Tibial nerve (tissue), 4 donors: Measurements from ENCODE around the gene TRIM3. TPM values are rescaled to one million over a fixed set of nuclear protein-coding genes. Genes with fewer than 3 reads are reported as not detected.

Source experiments
- DNase-seq, 2 donors: peaks; one replicate each; pipeline ENCODE4 v3.0.0-alpha.2; 2019; ENCODE audit warnings: low spot score in 2 of 2
- H3K27ac ChIP-seq, 4 donors: fragments of 200-600 bp; sonication (generic) in 3 of 4; one replicate each; pipeline ENCODE4 v1.5.1; 2017 to 2019; ENCODE audit warnings: mild to moderate bottlenecking in 1 of 4
- H3K27me3 ChIP-seq, 2 donors: fragments of 200-600 bp; sonication (generic) in 1 of 2; one replicate each; pipeline versions ENCODE4 v1.5.1 to v1.6.0; 2017 to 2019
- H3K36me3 ChIP-seq, 3 donors: fragments of 200-600 bp; sonication (generic); one replicate each; pipeline ENCODE4 v1.5.1; 2018 to 2019
- H3K4me1 ChIP-seq, 4 donors: fragments of 200-600 bp; sonication (generic) in 3 of 4; one replicate each; pipeline ENCODE4 v1.5.1; 2017 to 2019
- H3K4me3 ChIP-seq, 4 donors: fragments of 200-600 bp; sonication (generic) in 3 of 4; one replicate each; pipeline ENCODE4 v1.5.1; 2017 to 2019; ENCODE audit warnings: mild to moderate bottlenecking in 1 of 4, moderate library complexity in 1 of 4
- H3K9me3 ChIP-seq, 4 donors: fragments of 200-600 bp; sonication (generic) in 3 of 4; one replicate each; pipeline ENCODE4 v1.5.1; 2017 to 2019
- CTCF ChIP-seq, 5 experiments: fragments of 200-600 bp in 3 of 5; fragments of 450-650 bp in 2 of 5; sonication (generic) in 3 of 5; IDR thresholded peaks; one replicate each; pipeline ENCODE4 v1.5.1; 2016 to 2019; ENCODE audit warnings: antibody characterized with exemption in 5 of 5, mild to moderate bottlenecking in 3 of 5, moderate library complexity in 2 of 5
- EP300 ChIP-seq, 2 donors: sonication (generic); formaldehyde crosslinking; IDR thresholded peaks; one replicate each; pipeline ENCODE4 v1.6.1; 2017; ENCODE audit warnings: antibody characterized with exemption in 2 of 2, mild to moderate bottlenecking in 1 of 2
- POLR2A ChIP-seq, 2 donors: fragments of 450-650 bp; IDR thresholded peaks; one replicate each; pipeline ENCODE4 v1.6.1; 2017; ENCODE audit warnings: antibody characterized with exemption in 2 of 2, mild to moderate bottlenecking in 2 of 2, moderate library complexity in 2 of 2
- WGBS, 2 donors: methylation state at CpG; one replicate each; pipeline ENCODE4 v1.1.5; 2018; 5-methylcytosine and 5-hydroxymethylcytosine counted together
- total RNA-seq, 4 donors: library from RNA; depleted of rRNA; stranded (reverse); fragments of >200 nt; gene quantifications; one replicate each; pipeline ENCODE4 v1.1.0, GENCODE V29; 2016

The TRIM3 gene
- total RNA-seq, 4 donors from 2014 or later, result 25.6 to 47.7 (median 31.8) TPM

- H3K27ac ChIP-seq, result peak overlapping the region in 3 of 4 donors; percentile 88 to 97 (median 95)
- peaks cover 0 to 37% (median 11%) of the 10 kb centered on the region in 4 donors for H3K4me1 ChIP-seq
- H3K36me3 ChIP-seq, result peaks cover 0 to 37% (median 0%) of the 10 kb centered on the region in 3 donors
- WGBS, 2 donors, result 74 to 78% methylated on average over 3 of the region's 3 CpGs
- no peaks in the 10 kb centered on the region for H3K9me3 ChIP-seq
- no peak overlapping the region for H3K4me3 ChIP-seq
- H3K27me3 ChIP-seq, result no peaks in the 10 kb centered on the region
- TF ChIP-seq EP300 (IDR thresholded peaks at IDR 0.05) (no peak), CTCF (IDR thresholded peaks at IDR 0.05) (no peak), POLR2A (IDR thresholded peaks at IDR 0.05) (no peak)
- DNase-seq, result no peak
Measured at GRCh38 chr11:6474806-6475500, 1.2 kb upstream of the TRIM3 start.

GRCh38 chr11:6474413-6474792 lies 662 bp upstream of the TRIM3 start:
- no peaks in the 10 kb centered on the region for H3K27me3 ChIP-seq
- no peak for TF ChIP-seq EP300 (IDR thresholded peaks at IDR 0.05)
- TF ChIP-seq POLR2A (IDR thresholded peaks at IDR 0.05), result no peak
- no peak for TF ChIP-seq CTCF (IDR thresholded peaks at IDR 0.05)
- H3K27ac ChIP-seq, result peak overlapping the region; percentile 81 to 97 (median 92)
- peaks cover 0 to 37% (median 11%) of the 10 kb centered on the region in 4 donors for H3K4me1 ChIP-seq
- H3K4me3 ChIP-seq, result peak overlapping the region; percentile 61 to 92 (median 70)
- DNase-seq, result no peak
- H3K36me3 ChIP-seq, result peaks cover 0 to 31% (median 0%) of the 10 kb centered on the region in 3 donors
- H3K9me3 ChIP-seq, result no peaks in the 10 kb centered on the region
- 21 to 25% methylated on average over 7 of the region's 7 CpGs for WGBS, 2 donors

- H3K27ac ChIP-seq, result peak overlapping the region in 3 of 4 donors; percentile 88 to 97 (median 95)
Measured at GRCh38 chr11:6472934-6473333, 807 bp downstream of the TRIM3 start.

GRCh38 chr11:6469599-6469998 lies 4.1 kb downstream of the TRIM3 start:
- TF ChIP-seq POLR2A (IDR thresholded peaks at IDR 0.05) (no peak), CTCF (IDR thresholded peaks at IDR 0.05) (no peak), EP300 (IDR thresholded peaks at IDR 0.05) (no peak)
- Histone ChIP-seq H3K4me1 (peaks cover 0 to 43% (median 12%) of the 10 kb centered on the region in 4 donors), H3K27ac (peak overlapping the region in 3 of 4 donors; percentile 54 to 63 (median 62)), H3K4me3 (no peak overlapping the region), H3K9me3 (no peaks in the 10 kb centered on the region), H3K36me3 (peaks cover 0 to 13% (median 0%) of the 10 kb centered on the region in 3 donors), H3K27me3 (no peaks in the 10 kb centered on the region)
- 89 to 91% methylated on average over 1 of the region's 1 CpG for WGBS, 2 donors
- DNase-seq, result no peak

More at GRCh38 chr11:6472934-6473333, 807 bp downstream of the TRIM3 start:
- peaks cover 0 to 47% (median 12%) of the 10 kb centered on the region in 4 donors for H3K4me1 ChIP-seq
- peak overlapping the region; percentile 64 to 92 (median 83) for H3K4me3 ChIP-seq
- no peak for DNase-seq
- peaks cover 0 to 17% (median 0%) of the 10 kb centered on the region in 3 donors for H3K36me3 ChIP-seq
- no peaks in the 10 kb centered on the region for H3K27me3 ChIP-seq
- no peaks in the 10 kb centered on the region for H3K9me3 ChIP-seq
- TF ChIP-seq EP300 (IDR thresholded peaks at IDR 0.05), result no peak
- no peak for TF ChIP-seq POLR2A (IDR thresholded peaks at IDR 0.05)
- no peak for TF ChIP-seq CTCF (IDR thresholded peaks at IDR 0.05)
- WGBS, 2 donors, result 38% methylated on average over 1 of the region's 1 CpG; no CpG with 5 or more reads in 1 of the 2 donors
